Measurements from ENCODE around the gene CDH12. TPM values are rescaled to one million over a fixed set of nuclear protein-coding genes. Genes with fewer than 3 reads are reported as not detected.

Gene CDH12
- total RNA-seq, 1 experiment from 2014 or later, result not detected

DNA sequence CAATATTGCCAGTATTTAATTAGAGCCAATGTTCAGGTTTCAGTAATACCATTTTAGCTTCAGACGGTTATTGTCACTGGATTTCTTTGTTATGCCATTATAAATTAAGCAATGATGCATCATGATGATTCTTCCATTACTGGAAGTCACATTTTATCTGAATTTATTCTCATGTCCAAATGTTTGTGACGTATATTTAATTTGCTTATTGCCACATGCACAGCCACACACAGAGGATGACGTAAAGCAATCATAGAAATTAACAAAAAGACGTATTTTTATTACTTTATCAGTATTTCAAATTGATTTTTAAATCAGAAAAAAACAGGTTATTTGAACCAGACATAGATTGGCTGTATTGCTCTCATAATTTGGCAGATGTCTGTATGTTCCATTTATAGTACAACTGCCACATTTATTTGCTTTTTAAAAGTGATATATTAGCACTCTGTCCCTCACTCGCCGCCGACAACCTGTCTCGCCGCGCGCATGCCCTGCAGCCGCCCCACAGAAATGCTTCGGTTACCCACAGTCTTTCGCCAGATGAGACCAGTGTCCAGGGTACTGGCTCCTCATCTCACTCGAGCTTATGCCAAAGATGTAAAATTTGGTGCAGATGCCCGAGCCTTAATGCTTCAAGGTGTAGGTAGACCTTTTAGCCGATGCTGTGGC lies 970.9 kb downstream of the CDH12 start:
- H3K36me3 Mint-ChIP-seq (ENCODE audit: insufficient read depth in 1 of 3, low read depth in 3 of 3), result no peaks in the 10 kb centered on the region
- no peak overlapping the region for H2BK120ac ChIP-seq (ENCODE audit: low read depth, low read length, poor library complexity, severe bottlenecking)
- H3K23me2 ChIP-seq (ENCODE audit: insufficient read length, low read depth, low read length, poor library complexity, severe bottlenecking), result no peaks in the 10 kb centered on the region
- H2AK5ac ChIP-seq (ENCODE audit: insufficient read length, low read length), result no peak overlapping the region
- no peak overlapping the region for H3T11ph ChIP-seq (ENCODE audit: low read length)
- no peak overlapping the region for H3K4me3 Mint-ChIP-seq
- no peaks in the 10 kb centered on the region for H3K4me1 ChIP-seq (ENCODE audit: insufficient read depth, low read length)
- no peak overlapping the region for H4K5ac ChIP-seq (ENCODE audit: insufficient read length, low read depth, low read length)
- TF ChIP-seq, protein P1, sequence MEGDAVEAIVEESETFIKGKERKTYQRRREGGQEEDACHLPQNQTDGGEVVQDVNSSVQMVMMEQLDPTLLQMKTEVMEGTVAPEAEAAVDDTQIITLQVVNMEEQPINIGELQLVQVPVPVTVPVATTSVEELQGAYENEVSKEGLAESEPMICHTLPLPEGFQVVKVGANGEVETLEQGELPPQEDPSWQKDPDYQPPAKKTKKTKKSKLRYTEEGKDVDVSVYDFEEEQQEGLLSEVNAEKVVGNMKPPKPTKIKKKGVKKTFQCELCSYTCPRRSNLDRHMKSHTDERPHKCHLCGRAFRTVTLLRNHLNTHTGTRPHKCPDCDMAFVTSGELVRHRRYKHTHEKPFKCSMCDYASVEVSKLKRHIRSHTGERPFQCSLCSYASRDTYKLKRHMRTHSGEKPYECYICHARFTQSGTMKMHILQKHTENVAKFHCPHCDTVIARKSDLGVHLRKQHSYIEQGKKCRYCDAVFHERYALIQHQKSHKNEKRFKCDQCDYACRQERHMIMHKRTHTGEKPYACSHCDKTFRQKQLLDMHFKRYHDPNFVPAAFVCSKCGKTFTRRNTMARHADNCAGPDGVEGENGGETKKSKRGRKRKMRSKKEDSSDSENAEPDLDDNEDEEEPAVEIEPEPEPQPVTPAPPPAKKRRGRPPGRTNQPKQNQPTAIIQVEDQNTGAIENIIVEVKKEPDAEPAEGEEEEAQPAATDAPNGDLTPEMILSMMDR (conservative IDR thresholded peaks at IDR 0.05), result no peak
- no peaks in the 10 kb centered on the region for H3K9me3 ChIP-seq (ENCODE audit: control insufficient read depth, low read depth, low read length)
- no peaks in the 10 kb centered on the region for H3K79me2 ChIP-seq (ENCODE audit: insufficient read depth, low read length)
- no peaks in the 10 kb centered on the region for H4K20me1 ChIP-seq (ENCODE audit: control insufficient read depth, insufficient read depth, insufficient read length)
- no peaks in the 10 kb centered on the region for H3K4me1 Mint-ChIP-seq
- H3K9ac ChIP-seq (ENCODE audit: extremely low read depth, insufficient read length, low read length), result no peak overlapping the region
- no peak overlapping the region for H3K14ac ChIP-seq (ENCODE audit: insufficient read depth, low read length)
- no peak overlapping the region for H2BK5ac ChIP-seq (ENCODE audit: insufficient read length, low read length)
- no peak overlapping the region for H3K27ac Mint-ChIP-seq
- H3K79me1 ChIP-seq (ENCODE audit: insufficient read depth, low read depth, low read length, poor library complexity, severe bottlenecking), result no peaks in the 10 kb centered on the region
- no peak overlapping the region for H2BK15ac ChIP-seq (ENCODE audit: low read depth, low read length)
- no peak overlapping the region for H3K56ac ChIP-seq (ENCODE audit: insufficient read length, low read depth, low read length)
- no peaks in the 10 kb centered on the region for H3K27me3 ChIP-seq (ENCODE audit: insufficient read depth, low read length)
- H4K8ac ChIP-seq (replicated peaks; ENCODE audit: insufficient read length, low read depth, low read length), result no peak overlapping the region
- H4K91ac ChIP-seq (ENCODE audit: insufficient read length, low read depth, low read length), result no peak overlapping the region
- H2AFZ ChIP-seq (ENCODE audit: low read length), result no peak overlapping the region
- no peak overlapping the region for H3K27ac ChIP-seq (ENCODE audit: insufficient read length, low read depth, low read length)
- no peak overlapping the region for H2BK12ac ChIP-seq (ENCODE audit: insufficient read length, low read depth, low read length)
- H3K27me3 Mint-ChIP-seq (ENCODE audit: low read depth), result no peaks in the 10 kb centered on the region; the same call in 1 of the 2 replicates
- H2BK20ac ChIP-seq (ENCODE audit: low read depth, low read length, poor library complexity, severe bottlenecking), result no peak overlapping the region
- H3K23ac ChIP-seq (ENCODE audit: insufficient read length, low read depth, low read length), result no peak overlapping the region
- WGBS (ENCODE audit: extremely low coverage, insufficient read length, low lambda C conversion rate), result no CpG with 5 or more reads among the region's 17 CpGs
- H3K4ac ChIP-seq (ENCODE audit: low read depth, low read length), result no peak overlapping the region
- H3K4me2 ChIP-seq (ENCODE audit: insufficient read depth, insufficient read length, low read length), result no peak overlapping the region
- DNase-seq, result no peak
- no peaks in the 10 kb centered on the region for H3K9me3 Mint-ChIP-seq
- H3K18ac ChIP-seq (ENCODE audit: insufficient read length, low read depth, low read length), result no peak overlapping the region
